ENCODE data around the gene PACS1.

The PACS1 gene

DNA sequence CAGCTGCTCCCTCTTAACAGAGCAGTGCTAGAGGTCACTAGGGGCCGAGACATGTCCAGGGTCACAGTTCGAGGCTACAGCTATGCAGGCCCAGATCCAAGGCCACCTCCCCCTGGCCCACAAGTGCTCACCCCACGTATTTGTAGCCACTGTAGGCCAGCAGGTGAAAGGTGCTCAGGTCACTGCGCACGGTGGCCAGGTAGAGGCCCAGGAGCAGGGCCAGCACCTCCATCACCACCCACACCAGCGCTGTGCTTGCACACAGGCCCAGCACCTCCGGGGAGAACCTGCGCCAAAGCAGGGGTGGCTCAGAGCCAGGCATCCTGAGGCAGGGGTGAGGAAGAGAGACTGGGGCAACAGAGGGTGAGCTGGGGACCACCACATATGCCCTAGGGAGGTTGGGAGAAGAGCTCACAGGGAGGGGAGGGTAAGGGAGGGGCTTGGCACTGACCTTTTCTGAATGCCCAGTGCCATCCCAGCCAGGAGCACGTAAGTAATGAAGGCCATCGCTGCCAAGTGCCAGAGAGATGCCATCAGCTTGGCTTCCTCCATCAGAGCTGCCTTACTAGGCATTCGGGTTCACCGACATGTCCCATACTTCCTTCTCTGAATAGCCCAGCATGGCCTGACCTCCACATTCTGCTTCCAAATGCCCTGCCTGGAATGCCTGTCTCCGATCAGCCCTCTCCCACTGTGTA is 215.3 kb downstream of the PACS1 start:
- H3K4me3 ChIP-seq, result no peak overlapping the region
- peaks cover under 1 to 9% (median 5%) of the 10 kb centered on the region in 11 experiments; a peak in 21 of 22 replicates for H3K27me3 ChIP-seq
- no peaks in the 10 kb centered on the region for H3K9me3 ChIP-seq (replicated peaks in 1 of 11)
- TF ChIP-seq Cebpa-rat (IDR thresholded peaks at IDR 0.05), result no peak
- no peak overlapping the region for H3K4me2 ChIP-seq
- H3K4me1 ChIP-seq, result peaks cover 34 to 65% (median 56%) of the 10 kb centered on the region in 10 experiments
- H3K9ac ChIP-seq, result peak overlapping the region in 3 of 11 experiments; percentile 5 to 42 (median 18); a peak in 3 of 22 replicates
- H3K36me3 ChIP-seq, result peaks cover 0 to 30% (median 14%) of the 10 kb centered on the region in 11 experiments; a peak in 14 of 22 replicates
- H4K20me1 ChIP-seq, result peaks cover 5 to 81% (median 30%) of the 10 kb centered on the region in 11 experiments; a peak in 19 of 22 replicates
- H3K27ac ChIP-seq, result no peak overlapping the region

- Histone ChIP-seq H3K9me3 (replicated peaks in 1 of 11) (peaks cover 0 to 5% (median 0%) of the 10 kb centered on the region in 11 experiments; a peak in 1 of 22 replicates), H3K27ac (no peak overlapping the region), H4K20me1 (peaks cover 4 to 75% (median 18%) of the 10 kb centered on the region in 11 experiments; a peak in 19 of 22 replicates), H3K27me3 (peaks cover 14 to 22% (median 18%) of the 10 kb centered on the region in 11 experiments), H3K9ac (peak overlapping the region in 2 of 11 experiments; percentile 2 to 28; a peak in 3 of 22 replicates), H3K4me2 (peak overlapping the region in 7 of 11 experiments; percentile 87 to 100 (median 97); a peak in 10 of 22 replicates), H3K4me1 (peaks cover 34 to 55% (median 46%) of the 10 kb centered on the region in 10 experiments), H3K36me3 (peaks cover 0 to 30% (median 14%) of the 10 kb centered on the region in 11 experiments; a peak in 14 of 22 replicates), H3K4me3 (no peak overlapping the region)
- TF ChIP-seq Cebpa-rat (IDR thresholded peaks at IDR 0.05), result no peak
These were observed 216.6 kb downstream of the PACS1 start for GRCh38 chr11:66286699-66287098.

- peak overlapping the region; percentile 70 to 92 (median 86) for H3K4me3 ChIP-seq
- TF ChIP-seq Cebpa-rat (IDR thresholded peaks at IDR 0.05), result no peak
- peak overlapping the region; percentile 87 to 100 (median 97) for H3K4me2 ChIP-seq
- peaks cover 0 to 30% (median 14%) of the 10 kb centered on the region in 11 experiments; a peak in 14 of 22 replicates for H3K36me3 ChIP-seq
- H3K27ac ChIP-seq, result peak overlapping the region in 3 of 11 experiments; percentile 78 to 85 (median 83); a peak in 6 of 22 replicates
- H3K27me3 ChIP-seq, result peaks cover 20 to 29% (median 25%) of the 10 kb centered on the region in 11 experiments
- peaks cover 0 to 5% (median 0%) of the 10 kb centered on the region in 11 experiments; a peak in 1 of 22 replicates for H3K9me3 ChIP-seq (replicated peaks in 1 of 11)
- peaks cover 0 to 77% (median 13%) of the 10 kb centered on the region in 11 experiments; a peak in 16 of 22 replicates for H4K20me1 ChIP-seq
- H3K4me1 ChIP-seq, result peaks cover 39 to 54% (median 43%) of the 10 kb centered on the region in 10 experiments
- H3K9ac ChIP-seq, result peak overlapping the region in 10 of 11 experiments; percentile 83 to 93 (median 89); a peak in 16 of 22 replicates
These were observed 217.3 kb downstream of the PACS1 start for GRCh38 chr11:66287211-66287888.

GRCh38 chr11:66287889-66288670 is 218.0 kb downstream of the PACS1 start:
- Histone ChIP-seq H3K4me2 (peak overlapping the region; percentile 87 to 100 (median 97)), H4K20me1 (peaks cover 0 to 78% (median 8%) of the 10 kb centered on the region in 11 experiments; a peak in 16 of 22 replicates), H3K27me3 (peaks cover 28 to 36% (median 32%) of the 10 kb centered on the region in 11 experiments), H3K9me3 (replicated peaks in 1 of 11) (peaks cover 0 to 5% (median 0%) of the 10 kb centered on the region in 11 experiments; a peak in 1 of 22 replicates), H3K27ac (peak overlapping the region; percentile 75 to 90 (median 83)), H3K4me1 (peaks cover 33 to 48% (median 38%) of the 10 kb centered on the region in 10 experiments), H3K4me3 (peak overlapping the region; percentile 70 to 92 (median 86)), H3K9ac (peak overlapping the region; percentile 83 to 93 (median 89)), H3K36me3 (peaks cover 0 to 30% (median 14%) of the 10 kb centered on the region in 11 experiments; a peak in 14 of 22 replicates)
- no peak for TF ChIP-seq Cebpa-rat (IDR thresholded peaks at IDR 0.05)

GRCh38 chr11:66288671-66289547 is 218.8 kb downstream of the PACS1 start, which contains the start of gene YIF1A:
TSS of gene YIF1A (minus strand) at chr11:66289143. CDS start at chr11:66288985, 158 bp downstream.
- peaks cover 0 to 5% (median 0%) of the 10 kb centered on the region in 11 experiments; a peak in 1 of 22 replicates for H3K9me3 ChIP-seq (replicated peaks in 1 of 11)
- peak within 1 kb of the TSS; percentile 75 to 90 (median 83) for H3K27ac ChIP-seq
- H3K27me3 ChIP-seq, result peaks cover 36 to 44% (median 40%) of the 10 kb centered on the region in 11 experiments
- H3K36me3 ChIP-seq, result peaks cover 0 to 30% (median 14%) of the 10 kb centered on the region in 11 experiments; a peak in 14 of 22 replicates
- peak within 1 kb of the TSS; percentile 70 to 92 (median 86) for H3K4me3 ChIP-seq
- no peak for TF ChIP-seq Cebpa-rat (IDR thresholded peaks at IDR 0.05)
- peaks cover 0 to 78% (median 7%) of the 10 kb centered on the region in 11 experiments; a peak in 15 of 22 replicates for H4K20me1 ChIP-seq
- H3K4me2 ChIP-seq, result peak within 1 kb of the TSS; percentile 92 to 100 (median 98)
- peaks cover 29 to 44% (median 37%) of the 10 kb centered on the region in 10 experiments for H3K4me1 ChIP-seq
- H3K9ac ChIP-seq, result peak within 1 kb of the TSS; percentile 83 to 93 (median 89)

DNA sequence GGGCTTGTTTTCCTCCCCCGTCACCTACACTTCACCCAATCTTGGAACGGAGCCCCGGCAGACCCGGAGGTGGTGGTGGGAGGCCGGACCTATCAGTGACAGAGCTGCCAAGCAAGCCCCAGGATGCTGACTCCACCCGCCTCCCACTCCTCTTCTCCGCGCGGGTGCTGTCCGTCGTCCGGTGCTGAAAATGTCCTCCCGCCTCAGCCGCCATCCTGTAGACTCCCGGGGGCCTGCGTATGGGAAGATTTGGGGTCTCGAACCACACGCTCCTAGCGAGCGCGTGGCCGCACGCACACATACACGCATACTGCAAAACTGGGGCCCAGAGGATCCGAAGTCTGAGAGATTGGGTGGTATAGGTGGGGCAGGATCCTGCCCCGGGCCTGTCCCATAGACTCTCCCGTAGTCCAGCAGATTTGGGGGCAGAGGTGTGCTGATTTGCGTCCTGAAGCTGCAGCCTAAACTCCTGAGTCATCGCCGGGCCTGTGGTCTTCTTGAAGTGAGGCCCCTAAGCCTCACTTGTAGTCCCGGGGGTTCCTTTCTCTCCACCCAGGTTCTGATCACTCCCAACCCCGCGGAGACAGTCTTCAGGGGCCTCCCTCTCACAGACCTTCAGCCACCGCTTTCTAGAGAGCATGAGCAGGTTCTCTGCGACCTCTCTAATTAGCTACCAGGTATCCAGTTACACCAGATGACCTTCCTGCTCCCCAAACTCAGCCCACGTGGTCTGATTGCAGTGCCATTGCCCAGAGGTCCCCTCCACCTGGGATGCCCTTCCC is 219.7 kb downstream of the PACS1 start:
- peak overlapping the region; percentile 70 to 92 (median 86) for H3K4me3 ChIP-seq
- H3K27ac ChIP-seq, result peak overlapping the region in 8 of 11 experiments; percentile 25 to 78 (median 50); a peak in 11 of 22 replicates
- peaks cover 0 to 5% (median 0%) of the 10 kb centered on the region in 11 experiments; a peak in 1 of 22 replicates for H3K9me3 ChIP-seq (replicated peaks in 1 of 11)
- H3K4me2 ChIP-seq, result peak overlapping the region; percentile 77 to 99 (median 95)
- H3K27me3 ChIP-seq, result peaks cover 41 to 53% (median 49%) of the 10 kb centered on the region in 11 experiments
- peaks cover 0 to 21% (median 8%) of the 10 kb centered on the region in 11 experiments; a peak in 14 of 22 replicates for H3K36me3 ChIP-seq
- TF ChIP-seq Cebpa-rat (IDR thresholded peaks at IDR 0.05), result no peak
- peaks cover 29 to 44% (median 37%) of the 10 kb centered on the region in 10 experiments for H3K4me1 ChIP-seq
- H3K9ac ChIP-seq, result peak overlapping the region; percentile 25 to 93 (median 85); a peak in 19 of 22 replicates
- peaks cover 0 to 78% (median 7%) of the 10 kb centered on the region in 11 experiments; a peak in 15 of 22 replicates for H4K20me1 ChIP-seq

All from BLaER1 treated with 17β-estradiol and CSF1 and Interleukin-3, amounts not matched to agents 10 nM and 100 nM (cell line).